CD4-positive, alpha-beta T cell treated with Interleukin-15 for 4 hours (primary cell): Measurements from ENCODE around the gene MPRIP.
A peak's percentile ranks its signal among the peaks of the same experiment; 100 is the strongest.
"Not testable (repeated sequence)": the region's sequence is repeated elsewhere in the genome, so short reads cannot be mapped to it uniquely, and the experiment has no call there.

Experiments used
- DNase-seq: peaks from one replicate; pipeline ENCODE4 v3.0.0-alpha.2; 2020; ENCODE audit warnings: low spot score

The MPRIP gene

DNA sequence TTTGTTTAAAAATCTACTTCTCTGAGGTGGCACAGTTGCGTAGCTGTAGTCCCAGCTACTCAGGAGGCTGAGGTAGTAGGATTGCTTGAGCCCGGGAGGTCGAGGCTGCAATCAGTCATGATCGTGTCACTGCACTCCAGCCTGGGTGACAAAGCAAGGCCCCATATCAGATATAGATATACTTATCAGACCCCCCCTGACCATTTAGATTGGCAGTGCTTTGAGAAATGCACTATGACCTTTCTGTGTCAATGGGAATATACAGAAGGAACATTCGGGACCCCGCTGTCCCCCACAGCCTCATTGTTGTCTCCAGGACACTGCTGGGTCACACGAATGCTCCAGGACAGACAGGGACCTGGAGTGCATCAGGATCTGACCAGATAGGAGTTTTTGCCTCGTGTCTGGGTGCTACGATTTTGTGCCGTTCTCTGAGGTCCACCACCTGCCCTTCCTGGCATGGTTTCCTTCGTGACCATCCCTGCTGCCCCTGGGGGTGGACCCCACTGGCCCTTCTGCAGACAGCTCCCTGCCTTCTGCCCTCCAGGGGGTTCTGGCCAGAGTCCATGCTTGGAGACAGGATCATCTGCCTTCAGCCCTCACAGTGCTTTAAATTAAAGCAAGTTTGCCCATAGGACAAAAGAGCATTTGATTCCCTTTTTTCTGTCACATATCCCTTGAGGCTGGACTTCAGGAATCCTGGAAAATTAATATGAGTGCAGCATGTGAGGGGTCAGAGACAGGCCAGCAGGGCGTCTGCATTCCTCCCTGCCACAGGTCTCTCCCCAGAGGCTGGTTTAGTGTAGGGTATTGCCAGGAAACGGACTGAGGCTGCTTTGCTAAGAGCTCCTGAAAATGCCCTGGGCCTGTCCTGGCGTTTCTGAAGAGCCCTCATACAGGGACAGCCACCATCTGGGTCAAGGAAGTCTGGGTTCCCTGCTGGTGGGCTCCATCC lies 144.6 kb downstream of the MPRIP start:
- no peak for DNase-seq

DNA sequence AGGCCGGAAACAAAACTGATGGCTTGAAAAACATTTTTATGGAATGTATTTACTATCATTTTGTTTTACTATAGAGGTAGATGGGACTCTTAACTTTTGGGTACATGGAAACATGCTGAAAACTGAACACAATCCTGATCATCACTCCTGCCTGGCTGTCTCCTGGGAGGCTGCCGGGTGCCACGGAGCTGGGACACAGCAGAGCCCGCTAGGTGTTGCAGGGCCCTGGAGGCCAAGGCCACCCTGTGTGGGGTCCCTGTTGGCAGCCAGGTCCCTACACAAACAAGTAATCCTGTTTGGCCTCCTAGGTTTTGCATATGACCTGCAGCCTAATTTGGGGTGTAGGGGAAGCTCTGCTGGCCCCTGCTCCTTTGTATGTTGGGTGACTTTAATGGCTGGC lies 146.3 kb downstream of the MPRIP start:
- no peak for DNase-seq

DNA sequence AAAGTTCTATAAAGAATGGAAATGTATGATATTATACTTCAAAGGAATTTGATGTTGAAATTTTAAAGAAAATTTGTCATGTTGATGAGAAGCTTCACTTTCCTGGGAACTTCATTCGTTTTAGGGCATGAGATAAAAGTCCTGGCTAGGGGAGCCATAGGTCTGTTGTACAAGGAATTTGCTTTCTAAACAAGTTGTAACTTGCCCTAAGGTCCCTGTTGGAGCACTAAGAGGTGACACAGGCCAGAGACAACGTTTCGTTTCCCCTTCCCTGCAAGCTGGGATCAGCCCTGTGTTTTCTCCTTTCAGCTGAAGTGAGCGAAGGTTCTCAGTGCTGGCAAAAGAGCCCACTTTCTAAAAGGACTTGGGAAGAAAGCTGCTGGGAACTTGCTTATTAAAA lies 147.3 kb downstream of the MPRIP start:
- no peak for DNase-seq

DNA sequence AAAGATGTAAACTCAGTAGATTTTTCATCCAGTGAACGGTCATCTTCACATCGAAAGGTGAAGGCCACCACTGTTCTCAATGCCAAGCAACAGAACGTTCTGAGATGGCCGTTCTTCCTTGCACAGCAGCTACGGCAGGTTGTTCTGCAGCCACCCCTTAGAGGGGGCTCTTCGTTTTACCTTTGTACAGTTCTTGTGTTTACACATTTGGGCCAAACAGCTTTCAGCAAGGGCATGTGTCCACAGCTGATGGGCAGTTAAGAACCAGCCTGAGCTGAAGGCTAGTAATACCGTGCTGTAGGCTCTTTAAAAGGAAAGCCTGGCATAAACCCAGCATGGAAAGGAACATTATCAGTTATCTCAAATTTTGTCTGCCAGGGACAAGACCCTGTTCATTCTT lies 147.9 kb downstream of the MPRIP start:
- DNase-seq: no peak

DNA sequence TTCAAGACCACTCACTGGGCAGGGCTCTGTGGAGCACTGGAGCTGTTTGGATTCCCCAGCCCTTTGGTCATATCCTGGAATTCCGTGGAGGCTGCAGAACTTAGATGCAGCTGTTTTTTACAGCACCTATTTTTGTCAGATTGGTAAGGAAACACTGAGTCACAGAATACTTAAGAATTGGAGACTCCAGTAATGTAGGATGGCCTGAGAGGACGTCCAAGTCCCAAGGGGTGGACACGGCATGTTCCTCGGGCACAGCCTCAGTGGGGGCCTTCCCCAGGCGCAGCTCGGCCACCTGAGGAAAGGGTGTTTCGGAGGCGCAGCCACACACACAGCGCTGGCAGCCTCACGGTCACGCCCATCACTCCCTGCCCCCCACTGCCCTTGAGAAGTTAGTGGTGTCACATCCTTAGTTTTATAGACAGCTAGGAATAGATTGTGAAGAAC lies 149.1 kb downstream of the MPRIP start:
- DNase-seq: no peak

DNA sequence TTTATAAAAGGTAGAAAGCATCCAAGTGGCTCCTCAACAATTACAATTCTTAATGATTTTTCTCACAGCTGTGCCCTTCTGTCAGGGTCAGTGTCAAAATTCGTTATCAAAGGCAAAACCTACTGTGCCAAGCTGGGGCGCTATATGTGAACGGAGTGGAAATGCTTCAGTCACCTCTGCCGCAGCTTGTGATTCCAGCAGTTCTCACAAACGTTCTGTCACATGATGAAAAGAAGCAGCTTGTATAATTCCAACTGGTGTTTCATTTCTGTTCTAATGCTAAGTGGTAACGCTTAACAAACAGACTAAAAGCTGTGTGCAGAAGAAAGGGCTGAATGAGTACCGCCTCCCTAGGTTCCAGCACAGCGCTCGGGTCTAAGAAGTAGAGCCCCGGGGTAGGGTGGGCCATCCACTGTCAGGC lies 149.7 kb downstream of the MPRIP start:
- no peak for DNase-seq

DNA sequence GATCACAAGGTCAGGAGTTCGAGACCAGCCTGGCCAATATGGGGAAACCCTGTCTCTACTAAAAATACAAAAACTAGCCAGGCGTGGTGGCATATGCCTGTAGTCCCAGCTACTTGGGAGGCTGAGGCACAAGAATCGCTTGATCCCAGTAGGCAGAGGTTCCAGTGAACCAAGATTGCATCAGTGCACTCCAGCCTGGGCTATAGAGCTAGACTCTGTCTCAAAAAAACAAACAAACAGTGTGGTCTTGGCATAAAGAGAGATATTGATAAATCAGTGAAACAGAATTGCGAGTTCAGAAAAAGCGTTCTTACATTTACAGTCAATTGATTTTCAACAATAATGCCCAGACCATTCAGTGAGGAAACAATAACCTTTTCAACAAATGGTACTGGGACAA lies 153.2 kb downstream of the MPRIP start:
- not testable (repeated sequence) for DNase-seq

DNA sequence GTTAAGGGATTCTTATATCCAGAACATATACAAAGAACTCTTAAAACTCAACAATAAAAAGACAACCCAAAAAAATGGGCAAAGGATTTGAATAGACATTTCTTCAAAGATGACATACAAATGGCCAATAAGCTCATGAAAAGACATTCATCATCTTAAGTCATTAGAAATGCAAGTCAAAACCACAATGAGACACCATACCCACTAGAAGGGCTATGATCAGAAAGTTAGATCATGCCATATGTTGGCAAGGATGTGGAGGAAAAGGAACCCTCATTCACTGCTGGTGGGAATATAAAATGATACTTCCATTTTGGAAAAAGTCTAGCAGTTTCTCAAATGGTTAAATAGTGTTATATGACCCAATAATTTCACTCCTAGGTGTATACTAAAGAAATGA lies 154.5 kb downstream of the MPRIP start:
- no peak for DNase-seq

DNA sequence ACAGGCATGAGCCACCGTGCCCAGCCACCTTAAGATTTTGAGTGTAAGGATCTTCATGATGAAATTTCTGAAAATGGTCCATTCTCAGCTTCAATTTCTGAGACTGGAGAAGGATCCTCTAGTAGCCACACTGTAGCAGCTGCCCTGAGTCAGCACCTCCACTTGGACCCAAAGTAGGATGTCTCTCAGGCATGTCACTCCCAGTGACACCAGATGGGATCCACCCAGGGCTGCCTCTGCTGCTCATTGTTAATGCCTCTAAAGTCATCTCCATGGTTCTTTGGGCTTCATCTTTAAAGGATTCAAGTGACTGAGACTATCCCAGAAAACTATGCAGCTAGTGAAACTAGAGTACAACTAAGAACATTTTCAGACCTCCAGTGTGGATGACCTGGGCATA lies 156.0 kb downstream of the MPRIP start:
- DNase-seq: no peak

DNA sequence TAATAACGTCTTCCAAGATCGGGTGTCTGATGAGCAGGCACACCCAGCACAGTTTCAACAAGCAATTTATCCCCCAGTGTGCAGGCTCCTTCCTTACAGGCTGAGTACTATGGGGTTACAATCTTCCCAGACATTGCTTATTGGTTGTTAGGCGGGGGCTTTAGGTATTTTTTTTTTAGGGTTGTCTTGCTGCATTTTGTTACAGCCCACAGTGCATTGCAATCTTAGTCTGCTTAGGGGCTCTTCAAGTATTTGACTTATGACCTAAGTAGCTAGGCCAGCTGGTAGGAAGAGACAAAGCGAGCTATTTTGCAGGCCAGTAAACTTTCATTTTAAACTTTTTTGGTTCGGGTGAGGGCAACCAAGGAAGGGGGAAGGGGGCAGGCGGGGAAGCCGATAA lies 158.1 kb downstream of the MPRIP start:
- DNase-seq: no peak

DNA sequence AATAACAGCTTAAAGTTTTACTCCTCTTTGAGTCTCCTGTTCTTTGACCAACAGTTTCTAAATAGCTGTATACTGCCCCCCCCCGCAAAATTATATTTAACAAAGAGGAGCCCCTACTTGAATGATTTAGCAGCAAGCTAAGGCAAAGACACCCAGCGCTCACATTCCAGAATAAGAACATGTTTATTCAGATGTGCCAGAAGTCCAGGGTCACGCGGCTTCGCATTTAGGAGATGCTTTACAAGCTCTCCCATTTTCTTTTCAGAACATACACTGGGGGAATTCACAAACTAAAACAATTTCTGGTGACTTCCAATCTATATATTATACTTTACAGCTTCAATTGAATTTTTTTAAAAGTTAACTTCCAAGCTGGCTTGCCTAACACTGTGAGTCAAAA lies 158.6 kb downstream of the MPRIP start:
- DNase-seq: no peak

DNA sequence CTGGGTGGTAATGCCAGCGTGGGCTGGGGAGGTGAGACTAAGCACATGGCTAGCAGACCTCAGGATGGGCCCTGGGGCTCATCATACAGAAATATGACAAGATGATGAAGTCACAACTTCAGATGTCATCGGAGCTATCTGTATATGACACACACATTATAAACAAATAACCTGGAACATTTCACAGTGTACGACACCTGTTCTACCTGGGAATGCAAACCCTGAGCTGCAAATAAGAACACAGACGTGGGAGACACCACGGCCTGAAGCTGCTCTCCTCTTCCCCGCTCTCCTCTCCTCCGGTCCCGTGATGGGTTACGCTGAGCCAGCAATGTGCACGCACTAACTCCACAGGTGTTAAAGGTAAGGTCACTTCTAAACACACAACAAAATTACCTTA lies 159.0 kb downstream of the MPRIP start:
- no peak for DNase-seq

DNA sequence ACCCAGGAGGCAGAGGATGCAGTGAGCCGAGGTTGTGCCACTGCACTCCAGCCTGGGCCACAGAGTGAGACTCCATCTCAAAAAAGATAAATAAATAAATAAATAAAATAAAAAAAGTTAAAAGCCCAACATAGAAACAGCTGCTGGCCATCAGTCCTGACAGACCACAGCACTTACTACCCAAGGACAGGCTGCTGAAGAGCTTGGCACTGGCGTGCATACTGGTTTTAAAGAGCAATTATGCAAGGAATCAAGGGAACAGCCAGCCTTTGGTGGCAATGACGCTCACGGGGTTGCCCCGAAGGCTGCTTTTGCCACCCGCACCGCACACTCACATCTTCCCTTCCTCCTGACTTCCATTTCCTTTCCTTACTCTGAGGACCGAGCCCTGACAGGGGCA lies 159.7 kb downstream of the MPRIP start:
- DNase-seq: no peak

DNA sequence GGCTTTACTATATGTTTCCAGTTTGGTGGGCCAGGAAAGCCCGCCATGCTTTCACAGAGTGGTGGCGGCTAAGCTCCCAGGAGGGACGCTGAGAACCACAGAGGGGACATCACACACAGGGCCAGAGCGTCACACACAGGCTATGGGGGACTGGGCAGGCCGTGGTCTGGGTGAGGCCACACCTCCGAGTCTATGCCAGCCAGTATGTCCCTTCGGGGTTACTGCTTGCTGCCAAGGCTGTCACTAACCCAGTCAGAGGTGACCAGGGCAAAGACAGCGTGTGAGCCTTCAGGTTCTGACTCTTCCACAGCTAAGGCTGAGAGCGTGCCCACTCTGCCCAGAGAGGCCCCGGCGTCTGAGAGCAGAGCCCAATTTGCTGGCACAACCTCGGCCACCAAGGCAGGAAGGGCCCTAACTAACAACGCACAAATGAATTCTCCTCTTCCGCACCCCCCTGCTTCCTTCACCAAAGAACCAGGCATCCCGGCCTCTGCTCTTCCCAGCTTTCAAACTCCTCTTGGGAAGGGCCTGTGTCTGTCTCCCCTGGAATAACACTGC lies 161.0 kb downstream of the MPRIP start:
- no peak for DNase-seq

DNA sequence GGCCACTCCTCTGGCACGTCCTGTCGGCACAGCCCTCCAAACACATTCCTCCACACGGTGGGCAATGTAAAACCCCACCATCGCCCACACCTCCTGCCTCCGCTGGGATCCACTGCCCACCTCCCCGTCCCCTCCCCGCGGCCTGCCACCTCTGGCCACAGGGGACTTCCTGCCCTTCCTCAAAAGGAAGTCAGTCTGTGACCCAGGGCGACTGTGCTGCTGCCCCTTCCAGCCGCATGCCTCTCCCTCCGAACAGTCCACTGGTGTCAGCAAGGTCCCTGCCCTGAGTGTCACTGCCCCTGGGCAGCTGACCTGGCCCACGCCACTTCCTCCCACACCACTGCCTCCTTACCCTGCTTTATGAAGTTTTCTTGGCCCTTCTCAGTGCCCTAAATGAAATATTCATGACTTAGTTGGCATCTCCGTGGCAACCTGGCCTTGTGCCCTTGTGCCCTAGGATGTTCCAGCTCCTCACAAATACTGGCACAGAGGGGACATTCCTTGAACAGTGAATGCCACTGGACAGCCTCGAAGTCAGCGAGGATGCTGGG lies 161.9 kb downstream of the MPRIP start:
- DNase-seq: no peak

DNA sequence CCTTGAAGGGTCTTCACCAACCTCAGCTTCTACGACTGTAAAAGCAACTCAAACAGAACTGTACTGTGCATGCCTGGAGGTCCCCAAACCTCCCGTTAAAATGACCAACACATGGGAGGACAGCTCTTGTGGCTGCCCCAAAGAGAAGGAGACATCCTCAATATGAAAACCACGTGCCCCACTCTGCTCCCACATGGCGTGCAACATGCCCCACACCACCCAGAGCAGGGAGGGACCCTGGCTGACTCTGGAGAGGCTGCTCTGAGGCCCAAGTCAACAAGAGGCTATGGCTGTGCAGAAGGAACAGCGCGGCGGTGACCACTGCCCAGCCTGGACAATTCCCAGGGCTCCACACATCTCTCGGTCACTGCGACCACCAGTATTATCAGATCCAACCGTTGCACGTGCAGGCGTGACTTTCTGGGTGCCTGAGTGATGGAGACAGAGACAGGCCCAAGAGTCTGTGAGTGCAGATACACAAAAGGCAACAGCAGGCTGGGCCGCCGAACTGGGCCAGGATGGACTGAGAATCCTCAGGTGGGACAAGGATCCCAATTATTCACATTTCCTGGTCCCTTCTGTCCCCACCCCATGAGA lies 162.5 kb downstream of the MPRIP start:
- no peak for DNase-seq

DNA sequence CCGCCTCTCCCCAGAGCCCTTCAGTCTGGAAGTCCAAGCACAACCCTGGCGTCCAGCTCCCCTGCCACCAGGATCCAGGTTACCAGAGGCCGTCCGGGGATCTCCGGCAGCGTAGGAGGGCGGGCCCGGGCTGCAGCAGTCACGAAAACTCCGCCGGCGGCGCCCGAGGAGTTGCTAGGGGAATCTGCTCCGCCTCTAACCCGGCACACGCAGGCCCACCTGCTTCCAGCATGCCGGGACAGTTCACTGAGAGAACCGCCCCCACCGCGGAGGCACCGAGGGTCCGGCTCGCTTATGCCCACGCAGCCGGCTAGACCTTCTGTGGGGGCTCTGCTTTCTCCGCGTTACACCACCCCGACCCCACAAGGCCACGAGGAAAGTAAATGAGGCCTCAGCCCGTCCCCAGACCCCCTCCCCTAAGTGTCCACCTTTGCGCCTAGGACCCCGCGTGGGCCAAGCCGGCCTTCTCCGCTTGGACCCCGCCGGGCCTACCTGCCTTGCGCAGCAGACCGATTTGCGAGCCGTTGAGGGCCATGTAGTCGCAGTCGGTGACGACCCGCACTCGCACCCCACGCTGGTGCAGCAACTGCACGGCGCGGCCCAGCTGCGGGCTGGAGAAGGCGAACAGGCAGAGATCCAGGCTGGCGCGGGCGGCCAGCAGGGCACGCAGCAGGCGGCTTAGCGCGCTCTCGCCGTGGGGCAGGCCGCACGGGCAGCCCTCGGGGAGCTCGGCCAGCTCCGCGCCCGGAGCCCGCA lies 163.3 kb downstream of the MPRIP start:
- peak; percentile 43 for DNase-seq

DNA sequence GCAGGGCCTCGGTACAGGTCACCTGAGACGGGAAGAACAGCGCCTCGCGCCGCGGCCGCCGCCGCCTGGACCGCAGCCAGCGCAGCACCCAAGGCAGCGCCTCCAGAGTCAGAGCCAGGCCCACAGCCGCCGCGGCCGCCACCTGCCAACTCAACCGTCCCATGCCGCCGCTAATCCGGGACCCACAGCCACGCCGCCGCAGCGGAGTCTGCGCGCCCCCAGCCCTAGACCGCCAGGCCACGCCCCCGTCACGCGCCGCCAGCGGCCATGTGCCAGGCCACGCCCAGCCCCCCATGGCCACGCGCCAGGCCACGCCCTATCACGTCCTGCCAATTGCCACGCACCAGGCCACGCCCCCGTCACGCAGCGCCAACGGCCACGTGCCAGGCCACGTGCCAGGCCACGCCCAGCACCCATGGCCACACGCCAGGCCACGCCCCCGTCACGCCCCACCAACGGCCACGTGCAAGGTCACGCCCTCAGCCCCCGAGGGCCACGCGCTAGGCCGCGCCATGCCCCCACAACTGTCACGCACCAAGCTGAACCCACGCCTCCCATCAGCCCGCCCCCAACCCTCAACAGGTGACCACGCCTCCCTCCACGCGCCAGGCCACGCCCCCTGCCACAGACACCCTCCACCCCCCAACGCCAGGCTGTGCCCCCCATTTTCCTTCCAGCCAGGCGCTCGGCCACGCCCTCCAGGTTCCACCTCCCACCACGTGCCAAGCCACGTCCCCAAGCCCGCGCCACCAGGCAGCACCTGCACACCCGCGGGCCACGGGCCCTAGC lies 164.1 kb downstream of the MPRIP start, which contains the start of gene PLD6:
TSS of gene PLD6 (minus strand) at position 210 of the 789 bp plus-strand sequence. CDS start at position 163, 47 bp downstream.
- DNase-seq: peak; percentile 85

DNA sequence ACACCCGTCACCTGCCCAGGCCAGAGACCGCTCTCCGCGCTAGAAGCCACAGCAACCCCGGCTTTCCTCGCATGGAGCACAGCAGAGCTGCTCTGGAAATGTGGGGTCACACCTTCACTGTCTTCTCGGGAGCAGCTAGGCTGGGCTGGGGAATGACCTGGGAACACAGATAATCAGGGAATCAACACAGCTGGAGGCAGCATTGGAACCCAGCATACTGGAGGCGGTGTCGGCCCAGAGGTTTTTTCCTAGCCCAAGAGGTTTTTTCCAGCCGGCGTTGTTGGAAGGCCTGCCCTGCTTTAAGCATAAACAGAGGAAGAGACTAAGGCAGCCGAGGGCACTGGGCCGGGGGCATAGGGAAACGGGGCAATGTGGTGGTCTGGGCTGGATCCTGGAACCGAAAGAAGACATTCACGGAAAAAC lies 164.7 kb downstream of the MPRIP start:
- no peak for DNase-seq

DNA sequence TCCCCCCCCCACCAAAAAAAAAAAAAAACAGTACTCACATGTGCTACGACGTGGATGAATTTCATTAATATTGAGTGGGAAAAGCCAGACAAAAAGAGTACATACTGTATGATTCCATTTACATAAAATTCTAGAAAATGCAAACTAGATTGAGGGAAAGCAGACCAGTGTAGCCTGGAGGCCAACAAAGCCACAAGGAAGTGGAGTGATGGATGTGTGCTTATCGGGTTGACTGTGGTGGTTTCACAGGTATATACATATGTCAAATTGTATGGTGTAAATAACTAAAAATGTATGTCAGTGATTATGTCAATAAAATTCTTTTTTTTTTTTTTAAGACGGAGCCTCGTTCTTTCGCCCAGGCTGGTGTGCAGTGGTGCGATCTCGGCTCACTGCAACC lies 165.7 kb downstream of the MPRIP start:
- DNase-seq: no peak

DNA sequence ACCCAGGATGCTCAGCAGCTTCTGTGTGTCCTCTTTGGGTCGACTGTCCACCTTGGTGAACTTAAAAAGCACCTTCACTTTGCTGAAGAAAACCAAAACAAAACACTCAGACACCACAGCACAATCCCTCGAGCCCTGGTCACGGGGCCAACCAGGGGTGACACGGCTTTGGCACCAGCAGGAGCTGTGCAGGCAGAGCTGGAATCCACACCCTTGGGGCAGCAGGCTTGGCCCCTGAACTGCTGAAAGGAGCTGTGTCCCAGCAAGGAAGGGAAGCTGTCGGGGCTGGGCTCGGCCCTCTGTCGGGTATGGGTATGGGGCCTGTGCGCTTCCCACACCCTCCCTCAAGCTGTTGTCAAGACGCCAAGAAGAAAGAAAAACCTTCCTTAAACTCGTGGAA lies 171.5 kb downstream of the MPRIP start:
- DNase-seq: no peak
